BJ (cell line): ENCODE results near the gene YPEL5. TPM values are rescaled to one million over a fixed set of nuclear protein-coding genes. Genes with fewer than 3 reads are reported as not detected.
A peak's percentile ranks its signal among the peaks of the same experiment; 100 is the strongest.

Experiments used
- CTCF ChIA-PET: fragments of 350-600 bp; formaldehyde crosslinking; extraction: SDS; loops from one replicate; lab custom pipeline; 2021; ENCODE audit warnings: antibody characterized with exemption, inconsistent platforms; lab: Yijun Ruan, JAX
- POLR2A ChIA-PET: fragments of 300-600 bp; sonication (Branson Sonifier 250); formaldehyde crosslinking; extraction: SDS; loops from one replicate; lab custom pipeline; 2021; ENCODE audit warnings: antibody characterized with exemption; lab: Charles Lee
- DNase-seq: peaks from one replicate; pipeline ENCODE4 v3.0.0-alpha.2; 2011; ENCODE audit warnings: low read depth
- H3K27me3 ChIP-seq: 2 replicates; pipeline ENCODE4 v1.6.0; 2011; ENCODE audit warnings: low read length; ENCODE audit not compliant: control insufficient read depth, insufficient read depth
- H3K36me3 ChIP-seq: 2 replicates; pipeline ENCODE4 v1.5.1; 2011; ENCODE audit warnings: low read length; ENCODE audit not compliant: control insufficient read depth, insufficient read depth
- H3K4me3 ChIP-seq: 2 replicates; pipeline ENCODE4 v1.5.1; 2011; ENCODE audit warnings: low read depth, mild to moderate bottlenecking, control low read depth, low read length
- polyA plus RNA-seq: library from polyadenylated mRNA; depleted of rRNA; stranded (reverse); fragments of >200 nt; gene quantifications from 2 replicates; pipeline ENCODE4 v1.2.3, GENCODE V29; 2011
- TF ChIP-seq, protein P1 (sequence below): IDR thresholded peaks from 2 replicates; pipeline ENCODE4 v1.5.1; 2011; ENCODE audit warnings: low read depth, mild to moderate bottlenecking, control low read depth, inconsistent platforms, low read length, moderate library complexity; ENCODE audit not compliant: insufficient read depth

Gene YPEL5
- polyA plus RNA-seq, 1 experiment: 141 TPM

- Histone ChIP-seq H3K4me3 (peak overlapping the region; percentile 99), H3K27me3 (peaks cover 5% of the 10 kb centered on the region), H3K36me3 (no peaks in the 10 kb centered on the region)
- no peak for DNase-seq
- TF ChIP-seq, protein P1, sequence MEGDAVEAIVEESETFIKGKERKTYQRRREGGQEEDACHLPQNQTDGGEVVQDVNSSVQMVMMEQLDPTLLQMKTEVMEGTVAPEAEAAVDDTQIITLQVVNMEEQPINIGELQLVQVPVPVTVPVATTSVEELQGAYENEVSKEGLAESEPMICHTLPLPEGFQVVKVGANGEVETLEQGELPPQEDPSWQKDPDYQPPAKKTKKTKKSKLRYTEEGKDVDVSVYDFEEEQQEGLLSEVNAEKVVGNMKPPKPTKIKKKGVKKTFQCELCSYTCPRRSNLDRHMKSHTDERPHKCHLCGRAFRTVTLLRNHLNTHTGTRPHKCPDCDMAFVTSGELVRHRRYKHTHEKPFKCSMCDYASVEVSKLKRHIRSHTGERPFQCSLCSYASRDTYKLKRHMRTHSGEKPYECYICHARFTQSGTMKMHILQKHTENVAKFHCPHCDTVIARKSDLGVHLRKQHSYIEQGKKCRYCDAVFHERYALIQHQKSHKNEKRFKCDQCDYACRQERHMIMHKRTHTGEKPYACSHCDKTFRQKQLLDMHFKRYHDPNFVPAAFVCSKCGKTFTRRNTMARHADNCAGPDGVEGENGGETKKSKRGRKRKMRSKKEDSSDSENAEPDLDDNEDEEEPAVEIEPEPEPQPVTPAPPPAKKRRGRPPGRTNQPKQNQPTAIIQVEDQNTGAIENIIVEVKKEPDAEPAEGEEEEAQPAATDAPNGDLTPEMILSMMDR: no peak
- POLR2A ChIA-PET: interaction anchor here (0.6 kb wide), 1 partner anchor 1104 kb away, joined by 6 read pairs; no protein-coding TSS in a partner anchor
- CTCF ChIA-PET: interaction anchor here (0.8 to 7.3 kb wide), 6 partner anchors 12 to 332 kb away, joined by 3 to 46 read pairs (median 3); no protein-coding TSS in a partner anchor
Observed at GRCh38 chr2:30145826-30146336, 926 bp upstream of the YPEL5 start.

GRCh38 chr2:30147196-30147714, 448 bp downstream of the YPEL5 start:
- no peak for DNase-seq

DNA sequence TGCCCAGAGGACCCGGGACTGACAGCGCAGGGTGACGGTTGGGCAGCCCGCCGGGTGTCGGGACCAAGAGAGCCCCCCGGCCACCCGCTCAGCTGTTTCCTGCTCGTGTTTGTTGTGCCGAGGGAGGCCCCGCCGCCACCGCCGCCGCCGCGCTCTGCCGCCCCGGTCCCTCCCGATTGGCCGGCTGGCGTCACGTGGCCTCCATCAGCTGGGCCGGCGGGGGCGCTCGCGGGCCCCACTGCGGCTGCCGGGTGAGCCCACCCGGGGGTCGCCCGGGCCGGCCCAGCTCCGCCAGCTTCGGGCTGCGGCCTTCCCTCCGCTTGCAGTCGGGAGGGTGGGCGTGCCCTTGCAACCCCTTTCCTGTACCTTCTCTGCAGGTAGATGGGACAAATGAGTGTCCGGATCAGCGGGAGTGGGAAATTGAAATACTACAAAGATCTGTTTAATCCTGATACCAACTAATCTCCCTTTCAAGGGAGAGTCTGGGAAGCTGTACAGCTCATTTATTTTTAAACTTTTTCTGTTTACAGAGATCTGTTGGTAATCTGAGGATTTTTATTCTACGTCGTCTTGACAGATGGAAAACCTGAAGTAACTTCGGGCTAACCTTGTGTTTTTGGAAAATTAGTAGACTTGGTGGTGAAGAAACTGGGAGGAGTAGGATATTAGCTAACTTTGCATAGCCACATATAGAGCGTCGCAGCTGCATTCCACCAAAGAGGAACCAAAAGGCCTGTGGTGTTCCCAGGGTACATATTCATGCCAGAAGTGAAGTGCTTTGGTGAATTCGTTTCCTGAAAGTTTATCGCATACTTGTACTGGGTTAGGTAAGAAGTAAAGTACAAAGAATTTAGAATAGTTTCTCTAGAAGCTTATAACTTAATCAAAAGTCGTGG, 1.2 kb downstream of the YPEL5 start:
- CTCF ChIA-PET: interaction anchor here (0.7 to 7.3 kb wide), 11 partner anchors 8 to 564 kb away, joined by 3 to 46 read pairs (median 4); no protein-coding TSS in a partner anchor
- DNase-seq: no peak
- TF ChIP-seq, protein P1: no peak
- no peaks in the 10 kb centered on the region; the same call in 1 of the 2 replicates for H3K36me3 ChIP-seq
- 0 out of 2 replicates have a peak, but pooled peaks cover 1% of the 10 kb centered on the region for H3K27me3 ChIP-seq
- POLR2A ChIA-PET: interaction anchor here (0.6 kb wide), 1 partner anchor 1032 kb away, joined by 5 read pairs; no protein-coding TSS in a partner anchor
- H3K4me3 ChIP-seq: peak overlapping the region; percentile 99

More at GRCh38 chr2:30147196-30147714, 448 bp downstream of the YPEL5 start:
- no peaks in the 10 kb centered on the region; the same call in 1 of the 2 replicates for H3K36me3 ChIP-seq
- ChIA-PET POLR2A (interaction anchor here (1.0 kb wide), 1 partner anchor 1916 kb away, joined by 3 read pairs; the partner anchor contains the start of gene SPAST), CTCF (interaction anchor here (0.8 to 7.3 kb wide), 8 partner anchors 9 to 564 kb away, joined by 3 to 46 read pairs (median 4); no protein-coding TSS in a partner anchor)
- 0 out of 2 replicates have a peak, but pooled peaks cover 1% of the 10 kb centered on the region for H3K27me3 ChIP-seq
- TF ChIP-seq, protein P1: no peak
- H3K4me3 ChIP-seq: peak overlapping the region; percentile 99

GRCh38 chr2:30148850-30149249, 2.0 kb downstream of the YPEL5 start:
- 0 out of 2 replicates have a peak, but pooled peaks cover 1% of the 10 kb centered on the region for H3K27me3 ChIP-seq
- no peak for DNase-seq
- ChIA-PET CTCF (interaction anchor here (0.7 to 7.3 kb wide), 6 partner anchors 9 to 563 kb away, joined by 3 to 46 read pairs (median 4); no protein-coding TSS in a partner anchor), POLR2A (no interaction called here)
- no peak overlapping the region for H3K4me3 ChIP-seq
- H3K36me3 ChIP-seq: no peaks in the 10 kb centered on the region; the same call in 1 of the 2 replicates
- TF ChIP-seq, protein P1: no peak
